ENCODE results near the gene DNPH1. TPM values are rescaled to one million over a fixed set of nuclear protein-coding genes. Genes with fewer than 3 reads are reported as not detected.
A peak's percentile ranks its signal among the peaks of the same experiment; 100 is the strongest.

The DNPH1 gene
- total RNA-seq (2014; rRNA removed), result 102 and 103 TPM in 2 replicates
- polyA plus RNA-seq (2012), result 76.0 TPM

DNA sequence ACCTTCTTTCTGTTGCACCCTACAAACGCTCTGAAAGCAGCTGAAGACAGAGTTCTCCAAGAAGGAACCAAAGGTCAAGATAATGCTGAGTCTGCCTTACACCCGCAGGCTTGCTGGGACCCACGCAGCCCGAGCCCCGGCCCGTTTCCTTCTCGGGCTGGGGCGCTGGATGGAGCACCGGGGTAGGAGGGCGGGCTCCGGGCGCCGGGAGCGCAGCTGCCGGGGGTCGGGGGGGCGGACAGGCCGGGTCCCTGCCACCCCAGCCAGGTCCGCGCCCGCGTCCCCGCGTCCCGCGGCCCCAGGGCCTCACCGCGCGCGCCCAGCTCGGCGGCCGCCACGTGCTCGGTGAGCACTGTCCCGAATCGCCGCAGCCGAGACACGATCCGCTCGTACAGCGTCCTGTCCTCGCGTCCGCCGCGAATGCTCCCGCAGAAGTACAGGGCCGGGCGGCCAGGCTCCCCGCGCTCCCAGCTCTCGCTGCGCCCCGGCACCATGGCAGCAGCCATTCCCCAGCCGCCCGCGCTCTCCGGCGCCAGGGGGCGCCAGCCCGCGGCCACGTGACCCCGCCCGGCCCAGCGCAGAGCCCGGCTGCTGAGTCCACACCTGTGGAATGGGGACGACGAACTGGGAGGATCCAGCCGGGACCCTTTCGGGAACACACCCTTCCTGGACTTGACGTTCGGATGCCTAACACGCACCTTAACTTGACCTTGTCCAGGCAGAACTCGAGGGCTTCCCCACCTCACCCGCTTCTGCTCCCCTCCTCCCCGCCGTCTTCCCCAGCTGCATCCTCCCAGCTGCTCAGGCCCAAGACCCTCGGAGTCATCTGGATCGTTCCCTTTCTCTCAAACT is at the start of gene DNPH1:
Gene DNPH1 (minus strand): TSS at position 531 of the 852 bp plus-strand sequence. CDS start 25 bp downstream, at position 506.
- peak; percentile 60 for DNase-seq (ENCODE audit: low read depth)

- DNase-seq (ENCODE audit: low read depth), result peak; percentile 36
These were observed 49.3 kb upstream of the DNPH1 start for GRCh38 chr6:43278524-43279078.

DNA sequence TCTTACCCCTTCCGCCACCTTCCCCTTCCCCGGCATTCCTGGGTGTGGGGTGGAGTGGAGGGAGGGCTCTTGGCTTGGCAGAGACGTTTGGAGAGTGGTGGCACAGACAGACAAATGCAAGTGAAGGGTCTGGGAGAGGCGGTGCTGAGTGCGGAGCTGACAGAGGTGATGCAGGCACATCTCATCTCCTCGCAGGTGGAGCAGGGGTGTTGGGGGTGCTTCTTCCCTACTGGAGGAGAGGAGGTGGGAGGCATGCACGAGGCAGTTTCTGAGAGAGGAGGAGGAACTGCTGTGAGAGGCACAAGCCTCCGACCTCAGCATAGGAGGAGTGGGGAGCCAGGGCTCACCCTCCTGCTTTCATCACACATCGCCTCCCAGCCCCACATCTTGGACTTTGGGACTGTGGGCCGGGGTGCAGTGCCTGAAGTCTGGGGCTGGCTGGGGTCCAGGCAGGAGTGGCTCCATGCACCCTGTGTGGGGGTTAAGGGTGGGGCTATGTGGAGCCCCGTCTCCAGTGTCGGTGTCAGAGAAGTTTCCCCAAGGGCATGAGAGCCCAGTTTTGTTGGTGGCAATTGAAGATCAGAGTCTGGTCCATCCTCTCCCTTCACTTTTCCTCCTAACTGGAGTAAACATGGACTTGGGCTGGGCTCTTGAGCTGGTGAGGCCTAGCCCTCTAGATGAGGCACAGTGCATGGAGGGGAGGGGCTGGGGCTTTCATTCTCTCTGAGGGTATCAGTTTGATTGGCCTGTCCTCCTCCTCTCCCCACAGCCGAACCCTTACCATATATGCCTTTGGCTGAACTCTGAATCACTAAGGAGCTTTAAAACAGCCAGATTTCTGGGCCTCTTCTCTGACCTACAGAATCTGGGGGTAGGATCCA is 48.6 kb upstream of the DNPH1 start:
- peak; percentile 13 for DNase-seq (ENCODE audit: low read depth)

DNA sequence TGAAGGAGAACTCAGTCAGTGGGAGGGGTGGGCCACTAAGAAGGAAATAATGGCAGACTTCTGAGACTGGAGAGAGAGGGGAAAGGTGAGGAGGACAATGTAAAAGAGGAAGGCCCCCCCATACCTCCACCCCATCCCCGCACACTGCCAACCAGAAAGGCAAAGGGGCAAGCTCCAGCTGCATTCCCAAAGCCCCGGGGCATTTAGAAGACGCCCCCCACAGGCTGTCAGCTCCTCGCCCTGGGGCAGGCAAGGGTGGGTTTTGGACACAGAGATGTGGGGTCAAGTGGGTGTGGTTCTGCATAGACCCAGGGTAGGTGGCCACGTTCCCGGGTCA is 48.0 kb upstream of the DNPH1 start:
- no peak for DNase-seq (ENCODE audit: low read depth)

- no peak for DNase-seq (ENCODE audit: low read depth)
These were observed 47.5 kb upstream of the DNPH1 start for GRCh38 chr6:43276577-43277305.

GRCh38 chr6:43275801-43276576 is 46.7 kb upstream of the DNPH1 start:
- no peak for DNase-seq (ENCODE audit: low read depth)

- DNase-seq (ENCODE audit: low read depth), result no peak
These were observed 45.8 kb upstream of the DNPH1 start for GRCh38 chr6:43274916-43275597.

DNA sequence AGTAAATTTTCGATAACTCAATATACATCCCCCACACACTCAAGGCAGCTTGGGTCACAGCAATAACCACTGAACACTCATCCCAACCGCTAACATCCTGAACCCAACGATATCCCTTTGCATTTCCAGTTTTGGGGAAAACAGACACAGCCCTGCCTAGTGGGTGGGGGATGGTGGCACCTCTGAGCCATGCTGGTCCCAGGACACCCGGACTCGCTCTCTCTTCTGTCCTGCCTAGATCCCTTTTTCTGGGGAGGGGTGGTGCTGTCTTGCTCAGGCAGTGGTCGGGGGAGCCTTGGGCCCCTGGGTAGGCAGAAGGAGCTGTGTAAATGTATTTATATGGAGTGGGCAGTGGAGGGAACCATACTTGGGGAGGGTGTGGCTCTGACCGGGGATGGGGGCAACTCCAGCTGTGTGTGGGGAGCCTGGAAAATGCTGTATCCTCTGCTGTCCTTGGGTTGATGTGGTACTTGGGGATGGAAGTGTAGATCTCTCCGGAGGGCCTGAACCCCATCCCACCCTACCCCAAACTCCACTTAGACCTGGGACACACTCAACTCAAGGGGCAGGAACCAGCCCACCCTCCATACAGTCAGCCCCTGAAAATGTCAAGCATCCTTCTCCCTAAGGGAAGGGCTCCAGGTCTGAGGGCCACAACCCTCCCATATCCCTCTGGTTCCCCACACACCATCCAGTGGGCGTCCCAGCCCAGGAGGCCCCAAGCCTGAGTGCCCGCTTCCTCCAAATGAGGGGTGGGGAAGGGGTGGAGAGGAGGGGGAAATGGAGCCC is 45.0 kb upstream of the DNPH1 start:
- no peak for DNase-seq (ENCODE audit: low read depth)

DNA sequence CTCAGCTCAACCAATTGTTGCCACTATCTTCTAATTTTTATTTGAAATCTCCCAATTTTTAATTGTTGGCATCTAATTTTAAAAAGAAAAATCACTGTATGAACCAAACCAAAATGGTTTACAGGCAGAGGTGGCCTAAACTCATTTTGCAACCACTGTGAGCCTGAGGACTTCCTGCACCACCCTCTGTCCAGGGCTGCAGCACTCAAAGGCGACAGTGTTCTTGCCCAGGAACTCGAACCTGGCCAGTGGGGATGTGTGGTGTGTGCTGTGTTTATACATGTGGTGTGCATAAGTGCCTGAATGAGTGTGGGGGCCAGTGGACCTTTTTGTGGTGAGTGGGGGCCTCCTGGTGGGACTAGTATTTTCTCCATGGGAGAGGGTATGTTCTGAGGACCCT is 44.4 kb upstream of the DNPH1 start:
- DNase-seq (ENCODE audit: low read depth), result no peak

GRCh38 chr6:43271944-43272343 is 42.7 kb upstream of the DNPH1 start:
- DNase-seq (ENCODE audit: low read depth), result no peak

GRCh38 chr6:43271103-43271815 is 42.0 kb upstream of the DNPH1 start:
- no peak for DNase-seq (ENCODE audit: low read depth)

- DNase-seq (ENCODE audit: low read depth), result no peak
These were observed 40.2 kb upstream of the DNPH1 start for GRCh38 chr6:43269273-43270007.

DNA sequence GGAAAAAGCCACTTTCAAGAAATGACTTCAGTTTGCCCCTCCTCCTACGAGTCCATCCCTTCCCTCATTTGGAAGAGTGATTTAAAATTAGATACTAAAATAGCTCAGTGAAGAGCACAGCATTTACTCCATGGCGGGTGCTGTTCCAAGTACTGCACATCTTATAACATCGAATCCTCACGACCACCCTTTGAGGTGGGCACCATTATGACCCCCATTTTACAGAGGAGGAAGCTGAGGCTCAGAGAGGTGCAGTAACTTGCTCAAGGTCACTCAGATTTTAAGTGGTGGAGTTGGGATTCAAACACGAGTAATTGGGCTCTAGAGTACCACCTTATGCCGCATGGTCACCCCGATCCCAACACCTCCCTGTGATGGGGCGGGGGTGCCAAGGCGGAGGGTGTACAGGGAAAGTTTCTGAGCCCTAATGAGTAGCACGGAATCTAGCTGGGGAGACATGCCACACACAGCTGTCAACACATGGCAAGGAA is 39.5 kb upstream of the DNPH1 start:
- no peak for DNase-seq (ENCODE audit: low read depth)

DNA sequence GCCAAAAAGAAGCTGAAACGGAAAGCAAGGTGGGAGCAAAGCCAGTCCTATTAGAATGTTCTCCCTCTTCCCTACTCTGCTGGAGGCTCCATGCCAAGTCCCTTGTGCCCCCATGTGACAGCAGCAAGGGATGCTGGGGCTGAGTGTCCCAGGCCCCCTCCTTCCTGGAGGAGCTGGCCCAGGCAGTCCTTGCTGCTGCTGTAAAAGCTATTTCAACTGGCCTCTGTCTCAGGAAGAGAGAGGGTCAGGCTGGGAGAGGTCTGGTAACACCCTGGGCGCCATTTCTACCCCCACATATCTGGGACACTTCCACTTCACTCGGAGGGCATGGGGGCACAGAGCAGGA is 39.0 kb upstream of the DNPH1 start:
- no peak for DNase-seq (ENCODE audit: low read depth)

- no peak for DNase-seq (ENCODE audit: low read depth)
These were observed 38.5 kb upstream of the DNPH1 start for GRCh38 chr6:43267619-43268354.

DNA sequence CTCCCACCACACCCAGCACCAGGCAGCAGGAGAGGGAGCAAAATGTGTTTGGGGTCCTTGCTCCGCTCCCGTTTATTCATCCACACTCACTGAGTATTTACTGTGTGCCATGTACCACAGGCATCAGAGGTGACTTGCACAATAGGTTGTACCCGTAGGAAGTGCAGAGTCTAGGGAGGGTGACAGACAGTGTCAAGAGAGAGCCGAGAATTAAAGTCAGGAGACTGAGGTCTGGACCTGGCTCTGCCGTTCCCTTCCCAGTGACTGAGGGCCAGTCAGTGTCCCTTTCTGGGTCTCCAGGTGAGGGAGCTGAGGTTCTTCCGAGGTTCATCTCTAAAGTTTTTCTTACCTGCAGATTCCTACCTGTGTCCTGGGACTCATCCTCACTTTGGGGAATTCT is 36.3 kb upstream of the DNPH1 start:
- DNase-seq (ENCODE audit: low read depth), result no peak

DNA sequence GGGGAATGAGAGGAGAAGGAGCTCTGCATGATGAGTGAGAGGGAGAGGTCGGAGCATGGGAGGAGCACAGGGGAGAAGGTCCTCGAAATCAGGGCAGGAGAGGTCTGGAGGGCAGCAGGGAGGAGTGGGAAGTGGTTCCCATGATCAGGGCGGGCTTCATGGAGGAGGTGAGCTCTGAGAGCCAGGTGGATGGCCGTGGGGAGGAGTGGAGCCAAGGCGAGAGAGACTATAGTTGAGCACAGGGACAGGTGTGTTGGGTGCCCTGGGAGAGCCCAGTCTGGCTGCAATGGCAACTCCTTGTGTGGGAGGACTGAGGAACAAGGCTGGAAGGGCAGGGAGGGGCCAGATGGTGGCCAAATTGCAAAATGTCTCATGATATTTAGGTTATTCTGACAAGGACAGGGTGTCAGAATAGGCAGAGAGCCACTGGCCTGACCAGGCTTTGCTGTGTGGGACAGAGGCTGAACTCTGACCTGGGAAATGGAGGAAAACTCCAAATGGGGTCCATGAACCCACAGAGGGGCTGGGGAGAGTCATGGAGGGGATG is 35.4 kb upstream of the DNPH1 start:
- no peak for DNase-seq (ENCODE audit: low read depth)

Data from LHCN-M2 (cell line).